ENCODE data around the gene ZNF564. TPM values are rescaled to one million over a fixed set of nuclear protein-coding genes. Genes with fewer than 3 reads are reported as not detected.

ZNF564 gene
- total RNA-seq, 4 donors from 2014 or later = 19.4 to 27.3 (median 23.9) TPM

DNA sequence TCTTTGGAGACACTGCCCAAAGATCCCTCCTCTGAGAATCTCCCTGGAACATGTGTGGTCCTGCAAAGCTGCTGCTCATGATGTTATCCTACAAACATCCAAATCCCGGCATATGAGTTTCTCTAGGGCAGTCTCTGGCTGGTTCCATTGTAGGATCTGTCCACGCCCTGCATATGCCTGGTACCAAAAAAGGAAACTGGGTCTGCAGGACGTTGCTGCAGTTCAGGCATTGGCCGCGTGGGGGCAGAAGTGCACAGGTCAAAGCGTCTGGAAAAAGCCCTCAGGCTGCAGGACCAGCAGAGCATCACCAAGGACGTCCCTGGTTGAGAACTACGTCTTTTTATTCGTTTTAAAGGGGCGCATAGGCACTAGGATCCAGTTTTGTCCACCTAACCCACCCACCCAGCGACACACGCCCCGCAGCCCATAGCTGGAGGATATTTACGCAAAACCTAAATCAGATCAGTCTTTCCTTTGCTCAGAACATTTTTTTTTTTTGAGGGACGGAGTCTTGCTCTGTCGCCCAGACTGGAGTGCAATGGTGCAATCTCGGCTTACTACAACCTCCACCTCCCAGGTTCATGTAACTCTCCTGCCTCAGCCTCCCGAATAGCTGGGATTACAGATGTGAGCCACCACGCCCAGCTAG lies 12.9 kb upstream of the ZNF564 start:
- Histone ChIP-seq H3K36me3 (no peaks in the 10 kb centered on the region), H3K4me3 (replicated peaks in 1 of 3) (no peak overlapping the region), H3K4me1 (no peaks in the 10 kb centered on the region), H3K27me3 (no peaks in the 10 kb centered on the region), H3K9me3 (no peaks in the 10 kb centered on the region), H3K27ac (no peak overlapping the region)
- intact Hi-C loops (cut with DNase I) = loop anchor here (2.0 to 10.0 kb wide), 2 partner anchors 103 to 281 kb away; partner anchors contain the start of genes MAN2B1 and WDR83
- no peak for TF ChIP-seq POLR2A (IDR thresholded peaks at IDR 0.05)
- TF ChIP-seq, protein P1, sequence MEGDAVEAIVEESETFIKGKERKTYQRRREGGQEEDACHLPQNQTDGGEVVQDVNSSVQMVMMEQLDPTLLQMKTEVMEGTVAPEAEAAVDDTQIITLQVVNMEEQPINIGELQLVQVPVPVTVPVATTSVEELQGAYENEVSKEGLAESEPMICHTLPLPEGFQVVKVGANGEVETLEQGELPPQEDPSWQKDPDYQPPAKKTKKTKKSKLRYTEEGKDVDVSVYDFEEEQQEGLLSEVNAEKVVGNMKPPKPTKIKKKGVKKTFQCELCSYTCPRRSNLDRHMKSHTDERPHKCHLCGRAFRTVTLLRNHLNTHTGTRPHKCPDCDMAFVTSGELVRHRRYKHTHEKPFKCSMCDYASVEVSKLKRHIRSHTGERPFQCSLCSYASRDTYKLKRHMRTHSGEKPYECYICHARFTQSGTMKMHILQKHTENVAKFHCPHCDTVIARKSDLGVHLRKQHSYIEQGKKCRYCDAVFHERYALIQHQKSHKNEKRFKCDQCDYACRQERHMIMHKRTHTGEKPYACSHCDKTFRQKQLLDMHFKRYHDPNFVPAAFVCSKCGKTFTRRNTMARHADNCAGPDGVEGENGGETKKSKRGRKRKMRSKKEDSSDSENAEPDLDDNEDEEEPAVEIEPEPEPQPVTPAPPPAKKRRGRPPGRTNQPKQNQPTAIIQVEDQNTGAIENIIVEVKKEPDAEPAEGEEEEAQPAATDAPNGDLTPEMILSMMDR (IDR thresholded peaks at IDR 0.05) = peak; percentile 85 to 97 (median 96)
- peak; percentile 90 to 92 for DNase-seq
- WGBS, 2 donors = 18 to 19% methylated on average over 19 of the region's 19 CpGs

DNA sequence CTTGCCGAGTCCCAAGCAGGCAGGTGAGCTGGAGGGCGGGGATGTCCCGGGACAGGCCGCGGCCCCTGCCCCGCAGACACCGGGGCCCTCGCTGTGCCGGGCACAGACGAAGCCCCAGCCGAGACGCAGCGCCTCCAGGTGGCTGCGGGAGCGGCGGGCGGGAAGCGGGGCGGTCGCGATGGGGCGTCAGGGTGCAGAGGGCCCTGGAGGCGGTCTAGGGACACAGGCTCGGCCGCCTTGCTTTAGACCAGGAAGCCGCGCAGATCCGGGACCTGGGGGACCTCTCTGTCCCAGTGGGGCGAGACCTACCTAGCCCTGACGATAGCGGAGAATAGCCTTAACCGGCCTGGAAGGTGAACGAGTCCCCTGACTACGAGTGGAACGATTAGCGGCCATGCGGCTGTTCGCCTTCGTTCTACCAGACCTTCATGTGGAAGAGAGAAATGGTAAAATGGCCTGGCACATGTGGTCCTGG lies 4.2 kb upstream of the ZNF564 start:
- Histone ChIP-seq H3K9me3 (no peaks in the 10 kb centered on the region), H3K4me3 (replicated peaks in 1 of 3) (no peak overlapping the region), H3K4me1 (peaks cover under 1 to 6% of the 10 kb centered on the region in 2 donors), H3K27ac (no peak overlapping the region), H3K27me3 (no peaks in the 10 kb centered on the region), H3K36me3 (no peaks in the 10 kb centered on the region)
- intact Hi-C loops (cut with DNase I) = no loop called here
- peak in 1 of 2 donors; percentile 2 for DNase-seq
- WGBS, 2 donors = 40 to 44% methylated on average over 34 to 35 of the region's 39 CpGs
- TF ChIP-seq, protein P1 (IDR thresholded peaks at IDR 0.05) = peak in 1 of 6 experiments; percentile 21
- TF ChIP-seq POLR2A (IDR thresholded peaks at IDR 0.05) = no peak

DNA sequence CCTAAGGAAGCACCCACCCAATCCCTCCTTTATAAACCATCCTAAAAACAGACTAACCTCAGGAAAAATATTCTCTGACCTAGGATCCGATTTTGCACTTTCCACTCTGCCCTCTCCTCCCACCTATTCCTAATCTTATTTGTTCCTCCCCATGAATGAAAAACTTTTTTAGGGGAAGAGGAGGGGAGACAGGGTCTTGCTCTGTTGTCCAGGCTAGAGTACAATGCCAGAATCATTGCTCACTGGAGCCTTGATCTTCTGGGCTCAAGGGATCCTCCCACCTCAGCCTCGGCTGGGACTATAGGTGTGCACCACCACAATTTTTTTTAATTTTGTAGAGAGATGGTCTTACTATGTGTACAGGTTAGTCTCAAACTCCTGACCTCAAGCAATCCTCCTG lies 4.4 kb downstream of the ZNF564 start:
- no peak overlapping the region for H3K27ac ChIP-seq
- no peaks in the 10 kb centered on the region for H3K9me3 ChIP-seq
- H3K36me3 ChIP-seq = no peaks in the 10 kb centered on the region
- WGBS, 2 donors = 72 to 83% methylated on average over 2 of the region's 2 CpGs
- DNase-seq = no peak
- TF ChIP-seq, protein P1 (IDR thresholded peaks at IDR 0.05) = no peak
- no peak for TF ChIP-seq POLR2A (IDR thresholded peaks at IDR 0.05)
- H3K4me1 ChIP-seq = peaks cover 7 to 16% of the 10 kb centered on the region in 2 donors
- intact Hi-C loops (cut with DNase I) = no loop called here
- no peak overlapping the region for H3K4me3 ChIP-seq (replicated peaks in 1 of 3)
- H3K27me3 ChIP-seq = no peaks in the 10 kb centered on the region

DNA sequence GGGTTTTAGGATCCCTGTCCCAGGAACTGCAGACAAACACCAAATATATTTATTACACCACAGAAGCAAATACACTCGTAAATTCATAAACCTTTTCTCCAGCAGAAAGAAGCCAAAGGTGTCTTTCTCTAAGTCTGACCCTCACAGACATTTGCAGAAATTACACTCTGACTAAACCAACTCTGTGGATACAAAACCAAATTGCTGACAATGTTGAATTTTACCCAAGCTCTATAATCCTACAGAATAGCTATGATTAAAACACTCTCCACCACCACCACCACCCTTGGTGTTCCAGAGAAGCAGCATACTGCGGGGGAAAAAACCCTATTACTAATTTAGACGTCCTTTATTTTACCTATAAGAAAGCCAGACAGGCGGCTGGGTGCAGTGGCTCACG lies 5.2 kb downstream of the ZNF564 start:
- intact Hi-C loops (cut with DNase I) = no loop called here
- H3K4me3 ChIP-seq (replicated peaks in 1 of 3) = no peak overlapping the region
- no peaks in the 10 kb centered on the region for H3K9me3 ChIP-seq
- DNase-seq = no peak
- 95 to 97% methylated on average over 5 of the region's 5 CpGs for WGBS, 2 donors
- H3K27ac ChIP-seq = no peak overlapping the region
- TF ChIP-seq POLR2A (IDR thresholded peaks at IDR 0.05) = no peak
- TF ChIP-seq, protein P1 (IDR thresholded peaks at IDR 0.05) = no peak
- no peaks in the 10 kb centered on the region for H3K27me3 ChIP-seq
- peaks cover 7 to 16% of the 10 kb centered on the region in 2 donors for H3K4me1 ChIP-seq
- H3K36me3 ChIP-seq = peaks cover 0 to 3% of the 10 kb centered on the region in 2 donors

DNA sequence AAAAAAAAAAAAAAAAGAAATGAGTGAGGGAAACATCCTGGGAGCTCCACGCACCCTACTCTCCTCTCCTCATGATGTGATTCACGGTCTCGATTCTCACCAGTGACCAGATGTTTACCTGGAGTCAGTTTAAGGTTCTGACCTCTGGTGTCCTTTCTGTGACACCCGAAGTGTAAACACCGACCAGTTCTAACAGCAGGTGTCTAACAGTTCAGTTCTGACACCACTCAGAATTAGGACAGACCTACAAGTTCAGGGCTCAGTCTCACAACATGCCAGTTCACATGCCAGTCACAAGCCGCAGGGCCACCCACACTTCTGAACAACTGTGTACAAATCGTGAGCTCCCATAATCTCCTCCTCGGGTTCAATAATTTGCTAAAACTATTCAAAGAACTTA lies 6.0 kb downstream of the ZNF564 start:
- Histone ChIP-seq H3K27me3 (no peaks in the 10 kb centered on the region), H3K36me3 (peaks cover under 1 to 4% of the 10 kb centered on the region in 2 donors), H3K4me1 (peaks cover 7 to 14% of the 10 kb centered on the region in 2 donors), H3K4me3 (replicated peaks in 1 of 3) (no peak overlapping the region), H3K27ac (no peak overlapping the region), H3K9me3 (no peaks in the 10 kb centered on the region)
- intact Hi-C loops (cut with DNase I) = no loop called here
- WGBS, 2 donors = 95 to 96% methylated on average over 8 of the region's 8 CpGs
- no peak for DNase-seq
- TF ChIP-seq, protein P1 (IDR thresholded peaks at IDR 0.05) = no peak
- no peak for TF ChIP-seq POLR2A (IDR thresholded peaks at IDR 0.05)
